Measurements from ENCODE around the gene XCR1. TPM values are rescaled to one million over a fixed set of nuclear protein-coding genes. Genes with fewer than 3 reads are reported as not detected.

The XCR1 gene, protein sequence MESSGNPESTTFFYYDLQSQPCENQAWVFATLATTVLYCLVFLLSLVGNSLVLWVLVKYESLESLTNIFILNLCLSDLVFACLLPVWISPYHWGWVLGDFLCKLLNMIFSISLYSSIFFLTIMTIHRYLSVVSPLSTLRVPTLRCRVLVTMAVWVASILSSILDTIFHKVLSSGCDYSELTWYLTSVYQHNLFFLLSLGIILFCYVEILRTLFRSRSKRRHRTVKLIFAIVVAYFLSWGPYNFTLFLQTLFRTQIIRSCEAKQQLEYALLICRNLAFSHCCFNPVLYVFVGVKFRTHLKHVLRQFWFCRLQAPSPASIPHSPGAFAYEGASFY
- total RNA-seq (under 1 TPM; 0.06 to 0.16 TPM), polyA plus RNA-seq (ENCODE audit: insufficient read depth, low read depth, low replicate concordance) (0.34 TPM)
- long read RNA-seq, donor 1: 0 reads
- long read RNA-seq, donor 2: 0 reads

DNA sequence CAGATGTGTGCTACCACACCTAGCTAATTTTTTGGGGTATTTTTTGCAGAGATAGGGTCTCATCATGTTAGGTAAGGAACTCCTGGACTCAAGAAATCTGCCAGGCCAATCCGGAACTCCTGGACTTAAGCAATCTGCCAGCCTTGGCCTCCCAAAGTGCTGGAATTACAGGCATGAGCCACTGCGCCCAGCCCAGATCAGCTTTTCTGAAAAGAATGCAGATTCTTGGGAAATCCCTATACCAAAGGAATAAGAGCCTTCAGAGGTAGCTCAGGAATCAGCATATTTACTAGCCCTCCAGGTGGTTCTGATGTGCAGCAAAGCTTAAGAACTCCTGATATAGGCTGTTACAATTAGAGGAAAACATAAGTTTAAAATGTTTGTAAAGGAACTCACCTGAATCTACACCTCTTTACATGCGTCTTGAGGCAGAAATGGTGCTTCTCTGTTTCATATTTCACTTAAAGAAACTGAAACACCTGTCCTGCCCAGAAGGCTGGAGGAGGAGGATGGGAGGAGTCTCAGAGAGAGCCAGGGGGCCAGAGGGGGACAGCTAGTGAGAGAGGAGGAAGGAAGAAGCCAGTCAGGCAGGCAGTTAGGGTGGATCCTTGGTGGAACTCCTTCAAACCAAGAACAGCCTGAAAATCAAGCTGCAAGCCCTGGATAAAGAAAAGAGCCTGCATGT, at the start of gene XCR1:
Gene XCR1, minus strand, starts transcription at position 463 of the 685 bp plus-strand sequence. CDS start 5,536 bp downstream, outside the sequence.
- intact Hi-C loops (cut with DNase I; ENCODE audit: low total_unique reads): no loop called here
- no peak for DNase-seq
- Histone ChIP-seq H3K27ac (no peak within 1 kb of the TSS), H3K4me3 (no peak within 1 kb of the TSS), H3K9me3 (no peaks in the 10 kb centered on the region), H3K4me1 (no peaks in the 10 kb centered on the region), H3K36me3 (ENCODE audit: low read depth, missing control alignments) (no peaks in the 10 kb centered on the region), H3K27me3 (no peaks in the 10 kb centered on the region)
- TF ChIP-seq POLR2A (IDR thresholded peaks at IDR 0.05): no peak
- TF ChIP-seq, protein P1, sequence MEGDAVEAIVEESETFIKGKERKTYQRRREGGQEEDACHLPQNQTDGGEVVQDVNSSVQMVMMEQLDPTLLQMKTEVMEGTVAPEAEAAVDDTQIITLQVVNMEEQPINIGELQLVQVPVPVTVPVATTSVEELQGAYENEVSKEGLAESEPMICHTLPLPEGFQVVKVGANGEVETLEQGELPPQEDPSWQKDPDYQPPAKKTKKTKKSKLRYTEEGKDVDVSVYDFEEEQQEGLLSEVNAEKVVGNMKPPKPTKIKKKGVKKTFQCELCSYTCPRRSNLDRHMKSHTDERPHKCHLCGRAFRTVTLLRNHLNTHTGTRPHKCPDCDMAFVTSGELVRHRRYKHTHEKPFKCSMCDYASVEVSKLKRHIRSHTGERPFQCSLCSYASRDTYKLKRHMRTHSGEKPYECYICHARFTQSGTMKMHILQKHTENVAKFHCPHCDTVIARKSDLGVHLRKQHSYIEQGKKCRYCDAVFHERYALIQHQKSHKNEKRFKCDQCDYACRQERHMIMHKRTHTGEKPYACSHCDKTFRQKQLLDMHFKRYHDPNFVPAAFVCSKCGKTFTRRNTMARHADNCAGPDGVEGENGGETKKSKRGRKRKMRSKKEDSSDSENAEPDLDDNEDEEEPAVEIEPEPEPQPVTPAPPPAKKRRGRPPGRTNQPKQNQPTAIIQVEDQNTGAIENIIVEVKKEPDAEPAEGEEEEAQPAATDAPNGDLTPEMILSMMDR (IDR thresholded peaks at IDR 0.05): no peak
- 94 to 98% methylated on average over 3 of the region's 3 CpGs for WGBS, 2 donors

DNA sequence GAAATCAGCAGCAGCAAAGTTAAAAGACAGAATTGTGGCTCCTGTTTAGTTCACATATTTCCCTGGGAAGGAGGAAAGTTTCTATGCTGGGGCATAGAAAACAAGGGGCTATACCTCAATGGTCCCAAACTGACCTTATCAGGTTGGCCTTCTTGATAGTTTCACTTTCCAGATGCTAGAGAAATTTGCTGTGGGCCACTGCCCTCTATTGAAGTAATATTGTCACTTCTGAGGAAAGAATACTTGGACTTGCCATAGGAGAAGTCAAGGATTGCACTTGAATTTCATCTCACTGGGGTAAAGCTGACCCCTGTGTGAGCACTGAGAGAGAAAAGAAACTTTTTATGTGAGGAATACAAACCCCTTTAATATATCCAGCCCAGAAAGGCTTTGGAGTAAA, 49.3 kb upstream of the XCR1 start:
- no peak overlapping the region for H3K4me3 ChIP-seq
- TF ChIP-seq, protein P1 (IDR thresholded peaks at IDR 0.05): no peak
- TF ChIP-seq POLR2A (IDR thresholded peaks at IDR 0.05): no peak
- H3K36me3 ChIP-seq (ENCODE audit: low read depth, missing control alignments): no peaks in the 10 kb centered on the region
- intact Hi-C loops (cut with DNase I; ENCODE audit: low total_unique reads): loop anchor here (5.0 kb wide), 1 partner anchor 134 kb away; the partner anchor contains the start of gene CXCR6
- no peak for DNase-seq
- H3K4me1 ChIP-seq: peaks cover 4% of the 10 kb centered on the region
- no peaks in the 10 kb centered on the region for H3K27me3 ChIP-seq
- no peaks in the 10 kb centered on the region for H3K9me3 ChIP-seq
- no peak overlapping the region for H3K27ac ChIP-seq

DNA sequence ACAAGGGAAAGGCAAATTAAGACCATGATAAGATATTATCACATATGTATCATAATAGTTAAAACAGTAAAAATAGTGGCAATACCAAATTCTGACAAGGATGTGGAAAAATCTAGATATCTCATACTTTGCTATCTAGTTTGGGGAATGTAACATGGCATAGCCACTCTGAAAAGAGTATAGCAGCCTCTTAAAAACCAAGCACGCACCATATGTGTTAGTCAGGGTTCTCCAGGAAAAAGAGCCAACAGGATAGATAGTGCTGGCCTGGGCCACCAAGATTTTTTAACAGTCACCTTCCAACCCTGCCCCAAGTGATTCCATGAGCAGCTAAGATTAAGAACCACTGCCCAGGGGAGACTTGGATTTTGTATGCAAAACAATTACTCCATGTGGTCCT, 48.5 kb upstream of the XCR1 start:
- 96 to 100% methylated on average over 1 of the region's 1 CpG for WGBS, 2 donors
- no peak for DNase-seq
- Histone ChIP-seq H3K9me3 (no peaks in the 10 kb centered on the region), H3K27ac (no peak overlapping the region), H3K27me3 (no peaks in the 10 kb centered on the region), H3K4me1 (peaks cover 4% of the 10 kb centered on the region), H3K36me3 (ENCODE audit: low read depth, missing control alignments) (no peaks in the 10 kb centered on the region), H3K4me3 (no peak overlapping the region)
- TF ChIP-seq, protein P1 (IDR thresholded peaks at IDR 0.05): no peak
- no peak for TF ChIP-seq POLR2A (IDR thresholded peaks at IDR 0.05)
- intact Hi-C loops (cut with DNase I; ENCODE audit: low total_unique reads): loop anchor here (5.0 kb wide), 1 partner anchor 134 kb away; the partner anchor contains the start of gene CXCR6

DNA sequence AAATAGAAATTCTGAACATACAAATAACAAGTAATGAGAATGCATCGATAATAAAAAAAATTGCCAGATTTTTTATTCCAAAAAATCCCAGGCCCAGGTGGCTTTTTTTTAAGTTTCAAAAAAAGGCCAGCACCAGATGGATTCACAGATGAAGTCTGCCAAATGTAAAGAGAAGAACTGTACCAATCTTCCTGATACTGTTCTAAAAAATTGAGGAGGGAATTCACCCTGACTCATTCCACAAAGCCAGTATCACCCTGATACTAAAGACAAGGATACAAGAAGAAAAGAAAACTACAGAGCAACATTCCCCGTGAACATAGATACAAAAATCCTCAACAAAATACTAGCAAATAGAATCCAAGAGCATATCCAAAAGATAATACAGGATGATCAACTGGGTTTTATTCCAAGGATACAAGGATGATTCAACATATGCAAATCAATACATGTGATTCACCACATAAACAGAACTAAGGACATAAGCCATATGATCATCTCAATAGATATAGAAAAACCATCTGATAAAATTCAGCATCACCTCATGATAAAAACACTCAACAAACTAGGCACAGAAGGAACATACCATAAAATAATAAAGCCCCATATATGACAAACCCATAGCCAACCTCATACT, 44.1 kb upstream of the XCR1 start:
- TF ChIP-seq POLR2A (IDR thresholded peaks at IDR 0.05): no peak
- DNase-seq: no peak
- Histone ChIP-seq H3K27me3 (no peaks in the 10 kb centered on the region), H3K4me3 (no peak overlapping the region), H3K36me3 (ENCODE audit: low read depth, missing control alignments) (no peaks in the 10 kb centered on the region), H3K27ac (no peak overlapping the region), H3K4me1 (no peaks in the 10 kb centered on the region), H3K9me3 (no peaks in the 10 kb centered on the region)
- WGBS, 2 donors: 95 to 96% methylated on average over 2 of the region's 2 CpGs
- intact Hi-C loops (cut with DNase I; ENCODE audit: low total_unique reads): no loop called here

DNA sequence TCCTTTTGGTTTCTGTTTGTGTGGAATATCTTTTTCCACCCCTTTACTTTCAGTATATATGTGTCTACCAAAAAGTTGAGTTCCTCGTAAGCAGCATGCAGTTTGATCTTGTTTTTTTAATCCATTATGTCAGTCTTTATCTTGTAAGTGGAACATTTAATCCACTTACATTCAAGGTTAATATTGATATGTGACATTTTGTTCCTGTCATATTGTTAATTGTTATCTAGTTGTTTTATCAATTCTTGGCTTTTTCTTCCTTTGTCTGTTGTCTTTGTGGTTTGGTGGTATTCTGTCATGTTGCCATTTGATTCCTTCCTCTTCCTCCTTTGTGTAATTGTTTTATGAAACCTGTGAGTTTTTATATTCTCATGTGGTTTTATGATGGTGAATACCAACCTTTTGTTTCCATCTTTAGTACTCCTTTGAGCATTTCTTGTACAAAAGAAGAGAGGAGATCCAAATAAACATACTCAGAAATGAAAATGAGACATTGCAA, 43.4 kb upstream of the XCR1 start:
- no peaks in the 10 kb centered on the region for H3K9me3 ChIP-seq
- intact Hi-C loops (cut with DNase I; ENCODE audit: low total_unique reads): no loop called here
- no peak for DNase-seq
- H3K27me3 ChIP-seq: no peaks in the 10 kb centered on the region
- TF ChIP-seq, protein P1 (IDR thresholded peaks at IDR 0.05): no peak
- TF ChIP-seq POLR2A (IDR thresholded peaks at IDR 0.05): no peak
- no peaks in the 10 kb centered on the region for H3K36me3 ChIP-seq (ENCODE audit: low read depth, missing control alignments)
- no peaks in the 10 kb centered on the region for H3K4me1 ChIP-seq
- no peak overlapping the region for H3K4me3 ChIP-seq
- H3K27ac ChIP-seq: no peak overlapping the region
- WGBS, 2 donors: 74 to 85% methylated on average over 1 of the region's 1 CpG
